AG09319 (cell line): ENCODE data around the gene UGGT2.
A peak's percentile ranks its signal among the peaks of the same experiment; 100 is the strongest.
"Not testable (repeated sequence)": the region's sequence is repeated elsewhere in the genome, so short reads cannot be mapped to it uniquely, and the experiment has no call there.

Source experiments
- DNase-seq: peaks from one replicate; pipeline ENCODE4 v3.0.0-alpha.2; 2010; ENCODE audit warnings: low read depth; ENCODE audit errors: extremely low read depth
- CTCF ChIP-seq: IDR thresholded peaks from 2 replicates; pipeline ENCODE4 v1.5.1; 2011; ENCODE audit warnings: low read depth, mild to moderate bottlenecking, inconsistent platforms, low read length, moderate library complexity

The UGGT2 gene

GRCh38 chr13:95793018-95793555 is 260.1 kb downstream of the UGGT2 start:
- DNase-seq = no peak
- no peak for TF ChIP-seq CTCF

- TF ChIP-seq CTCF = no peak
- DNase-seq = no peak
Observed at GRCh38 chr13:95791084-95791722, 262.0 kb downstream of the UGGT2 start.

GRCh38 chr13:95789315-95789714 is 263.9 kb downstream of the UGGT2 start:
- DNase-seq = not testable (repeated sequence)

- no peak for DNase-seq
- no peak for TF ChIP-seq CTCF
Observed at GRCh38 chr13:95788100-95788463, 265.1 kb downstream of the UGGT2 start.

GRCh38 chr13:95787356-95788099 is 265.7 kb downstream of the UGGT2 start:
- no peak for TF ChIP-seq CTCF
- no peak for DNase-seq

GRCh38 chr13:95784900-95785290 is 268.3 kb downstream of the UGGT2 start:
- no peak for TF ChIP-seq CTCF
- DNase-seq = no peak

GRCh38 chr13:95784161-95784899 is 268.9 kb downstream of the UGGT2 start:
- peak; percentile 23 for DNase-seq
- no peak for TF ChIP-seq CTCF
